Measurements from ENCODE around the gene RPL18. TPM values are rescaled to one million over a fixed set of nuclear protein-coding genes. Genes with fewer than 3 reads are reported as not detected.
A peak's percentile ranks its signal among the peaks of the same experiment; 100 is the strongest.

RPL18 gene
- total RNA-seq, 2 donors from 2014 or later = 2,402 to 3,112 TPM

- ATAC-seq (no peak), DNase-seq (no peak)
- intact Hi-C loops (cut with DNase I) = no loop called here
- no peak for TF ChIP-seq CTCF (IDR thresholded peaks at IDR 0.05)
- no peak for TF ChIP-seq POLR2A (IDR thresholded peaks at IDR 0.05)
- H3K36me3 ChIP-seq (replicated peaks in 1 of 2; ENCODE audit: insufficient read depth in 1 of 2, low read depth in 2 of 2) = peaks cover 12 to 16% of the 10 kb centered on the region in 2 donors
- peak overlapping the region in 1 of 4 donors; percentile 94 for H3K27ac ChIP-seq
- no peaks in the 10 kb centered on the region for H3K27me3 ChIP-seq
- H3K4me1 ChIP-seq = peaks cover 37% of the 10 kb centered on the region
- WGBS, 2 donors = 57 to 72% methylated on average over 8 to 12 of the region's 12 CpGs
- no peak overlapping the region for H3K4me3 ChIP-seq
- no peaks in the 10 kb centered on the region for H3K9me3 ChIP-seq
These were observed 2.4 kb downstream of the RPL18 start for GRCh38 chr19:48616491-48617056.

DNA sequence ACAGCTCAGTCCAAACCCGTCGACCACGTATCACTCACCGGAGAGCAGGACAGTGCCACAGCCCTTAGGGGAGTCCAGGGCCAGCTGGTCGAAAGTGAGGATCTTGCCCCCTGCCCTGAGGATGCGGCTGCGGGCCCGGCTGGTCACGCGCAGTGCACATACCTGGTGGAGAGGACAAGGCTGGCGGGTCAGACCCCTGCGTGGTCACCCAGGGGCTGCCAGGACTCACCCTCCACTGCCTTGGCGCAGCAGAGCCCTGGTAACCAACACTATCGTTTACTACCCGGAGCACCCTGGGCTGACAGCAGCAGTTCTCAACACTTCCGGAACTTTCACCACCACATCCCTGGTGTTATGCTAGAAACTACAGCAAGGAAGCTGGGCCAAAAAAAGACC is 2.9 kb downstream of the RPL18 start:
- Histone ChIP-seq H3K9me3 (no peaks in the 10 kb centered on the region), H3K36me3 (replicated peaks in 1 of 2; ENCODE audit: insufficient read depth in 1 of 2, low read depth in 2 of 2) (peaks cover 12 to 16% of the 10 kb centered on the region in 2 donors), H3K27ac (peak overlapping the region in 1 of 4 donors; percentile 25), H3K4me1 (peaks cover 37% of the 10 kb centered on the region), H3K4me3 (no peak overlapping the region), H3K27me3 (no peaks in the 10 kb centered on the region)
- TF ChIP-seq CTCF (IDR thresholded peaks at IDR 0.05) = no peak
- 84 to 90% methylated on average over 10 to 16 of the region's 16 CpGs for WGBS, 2 donors
- ATAC-seq (no peak), DNase-seq (no peak)
- intact Hi-C loops (cut with DNase I) = no loop called here

DNA sequence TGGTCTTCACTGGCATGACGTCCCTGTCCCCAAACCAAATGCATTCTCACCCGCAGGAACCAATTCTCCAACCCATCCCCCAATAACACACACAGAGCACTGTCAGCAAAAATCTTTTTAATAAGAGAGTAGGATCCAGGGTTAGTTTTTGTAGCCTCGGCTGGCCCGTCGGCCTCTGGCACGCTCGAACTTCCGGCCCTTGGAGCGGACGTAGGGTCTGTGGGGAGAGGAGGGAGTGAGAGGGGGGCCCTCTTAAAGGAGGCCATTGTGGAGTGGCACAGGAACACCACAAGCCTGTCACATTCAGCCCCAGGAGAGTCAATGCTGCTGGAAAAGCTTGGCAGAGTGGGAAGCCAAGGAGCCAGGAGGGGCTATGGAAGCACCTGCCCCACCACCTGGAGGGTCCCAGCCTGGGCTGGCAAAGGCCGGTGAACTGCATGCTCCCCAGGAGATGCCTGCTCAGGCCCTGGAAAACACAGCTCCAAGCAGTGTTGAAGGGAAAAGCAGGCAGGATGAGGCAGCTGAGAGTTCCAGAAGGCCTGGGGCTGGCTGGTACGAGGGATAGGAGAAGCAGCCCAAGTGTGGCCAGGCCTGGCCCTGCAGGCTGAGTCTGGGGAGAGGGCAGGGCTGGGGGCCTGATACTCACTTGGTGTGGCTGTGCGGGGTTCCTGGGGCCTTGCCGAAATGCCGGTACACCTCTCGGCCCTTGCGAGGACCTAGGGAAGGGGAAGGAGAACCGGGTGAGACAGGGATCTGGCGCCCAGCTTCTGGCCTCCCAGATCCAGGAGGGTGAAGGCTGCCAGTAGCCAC is 3.5 kb downstream of the RPL18 start:
- H3K36me3 ChIP-seq (replicated peaks in 1 of 2; ENCODE audit: insufficient read depth in 1 of 2, low read depth in 2 of 2) = peaks cover 12 to 16% of the 10 kb centered on the region in 2 donors
- H3K4me3 ChIP-seq = no peak overlapping the region
- intact Hi-C loops (cut with DNase I) = no loop called here
- no peak for DNase-seq
- no peak for ATAC-seq
- WGBS, 2 donors = 74 to 82% methylated on average over 5 to 17 of the region's 19 CpGs
- H3K27ac ChIP-seq = peak overlapping the region in 2 of 4 donors; percentile 26 to 71
- H3K4me1 ChIP-seq = peaks cover 37% of the 10 kb centered on the region
- H3K27me3 ChIP-seq = no peaks in the 10 kb centered on the region
- TF ChIP-seq POLR2A (IDR thresholded peaks at IDR 0.05) = no peak
- no peak for TF ChIP-seq CTCF (IDR thresholded peaks at IDR 0.05)
- no peaks in the 10 kb centered on the region for H3K9me3 ChIP-seq

DNA sequence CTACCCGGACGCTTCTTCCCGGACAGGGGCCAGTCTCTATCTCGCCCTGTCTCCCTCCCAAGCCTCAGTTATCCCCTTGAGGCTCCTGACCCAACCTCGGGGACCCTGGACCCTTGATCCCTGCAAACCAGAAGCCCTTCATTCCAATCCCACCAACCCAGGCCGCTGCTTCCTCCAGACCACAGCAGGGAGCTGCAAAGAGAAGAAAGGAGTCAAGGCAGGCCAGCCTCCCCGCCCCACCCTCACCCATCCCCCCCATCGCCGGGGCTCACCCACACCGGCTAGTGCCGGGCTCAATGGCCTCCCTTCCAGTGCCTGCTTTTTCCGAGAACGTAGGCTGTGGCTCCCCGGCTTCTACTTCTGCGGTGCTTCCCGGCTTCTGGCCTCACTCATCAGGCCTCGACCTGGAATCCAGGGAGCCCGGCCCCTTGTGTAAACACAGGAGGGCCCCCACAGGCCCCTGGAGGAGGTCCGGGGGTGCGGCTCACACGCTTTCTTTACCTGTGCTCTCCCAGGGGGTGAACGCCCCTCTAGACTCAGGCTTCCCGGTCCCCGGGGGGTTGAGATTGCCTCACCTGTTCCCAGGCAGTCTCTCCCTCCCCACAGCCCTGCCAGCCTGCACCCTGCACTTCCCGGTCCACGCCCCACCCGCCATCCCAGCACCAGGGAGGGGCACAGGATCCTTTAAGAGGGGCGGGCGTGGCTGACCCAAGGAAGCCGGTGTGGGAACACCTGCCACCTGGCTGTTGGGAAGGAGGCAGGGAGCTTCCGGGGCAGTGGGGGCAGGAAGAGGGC is 4.3 kb downstream of the RPL18 start, which contains the start of gene FAM83E:
Gene FAM83E, minus strand, starts transcription at position 641 of the 795 bp plus-strand sequence. CDS start 1,704 bp downstream, outside the sequence.
- DNase-seq = peak in 2 of 4 donors; percentile 70 to 75
- no peak within 1 kb of the TSS for H3K4me3 ChIP-seq
- 43 to 47% methylated on average over 22 to 31 of the region's 31 CpGs for WGBS, 2 donors
- TF ChIP-seq CTCF (IDR thresholded peaks at IDR 0.05) = peak in 1 of 7 experiments; percentile 24
- peak in 2 of 3 donors; percentile 25 for TF ChIP-seq POLR2A (IDR thresholded peaks at IDR 0.05)
- peaks cover 36% of the 10 kb centered on the region for H3K4me1 ChIP-seq
- ATAC-seq = no peak
- peaks cover 12 to 16% of the 10 kb centered on the region in 2 donors for H3K36me3 ChIP-seq (replicated peaks in 1 of 2; ENCODE audit: insufficient read depth in 1 of 2, low read depth in 2 of 2)
- intact Hi-C loops (cut with DNase I) = no loop called here
- no peaks in the 10 kb centered on the region for H3K27me3 ChIP-seq
- H3K27ac ChIP-seq = peak within 1 kb of the TSS in 2 of 4 donors; percentile 26 to 71
- H3K9me3 ChIP-seq = no peaks in the 10 kb centered on the region

All from body of pancreas (tissue), 4 donors.